ENCODE results near the gene ZSCAN4. TPM values are rescaled to one million over a fixed set of nuclear protein-coding genes. Genes with fewer than 3 reads are reported as not detected.

ZSCAN4 gene
- total RNA-seq, 2 experiments from 2014 or later = not detected

- Mint-ChIP-seq H3K9me3 (peaks cover 41% of the 10 kb centered on the region), H3K4me1 (ENCODE audit: low read depth) (peaks cover 38% of the 10 kb centered on the region), H3K36me3 (ENCODE audit: low read depth) (peaks cover 60% of the 10 kb centered on the region), H3K27ac (peak within 1 kb of the TSS; percentile 88), H3K4me3 (peak within 1 kb of the TSS; percentile 77), H3K27me3 (no peaks in the 10 kb centered on the region)
- DNase-seq = peak; percentile 76
- no peak for TF ChIP-seq CTCF (IDR thresholded peaks at IDR 0.05)
- ChIA-PET POLR2A (interaction anchor here (0.7 to 1.6 kb wide), 5 partner anchors 19 to 306 kb away, joined by 3 to 4 read pairs (median 4); partner anchors contain the start of gene ZNF671), CTCF (interaction anchor here (0.9 to 1.1 kb wide), 2 partner anchors 26 to 61 kb away, joined by 3 to 4 read pairs; partner anchors contain the start of gene ZNF586)
- intact Hi-C loops (cut with micrococcal nuclease) = no loop called here
- peak; percentile 90 for ATAC-seq
These were observed 40.1 kb downstream of the ZSCAN4 start, which contains the start of gene ZNF154 for GRCh38 chr19:57708641-57709361. Gene ZNF154, minus strand, starts transcription at chr19:57709204. Its CDS starts 233 bp downstream, at chr19:57708971.

- peaks cover 60% of the 10 kb centered on the region for H3K36me3 Mint-ChIP-seq (ENCODE audit: low read depth)
- POLR2A ChIA-PET = interaction anchor here (1.1 to 1.6 kb wide), 3 partner anchors 18 to 274 kb away, joined by 3 to 4 read pairs (median 4); partner anchors contain the start of gene ZNF671
These were observed 40.9 kb downstream of the ZSCAN4 start for GRCh38 chr19:57709616-57710015.

GRCh38 chr19:57712222-57712621, 43.5 kb downstream of the ZSCAN4 start:
- no peaks in the 10 kb centered on the region for H3K27me3 Mint-ChIP-seq
- ChIA-PET POLR2A (interaction anchor here (0.9 kb wide), 1 partner anchor 205 kb away, joined by 3 read pairs; no protein-coding TSS in a partner anchor), CTCF (interaction anchor here (1.2 kb wide), 1 partner anchor 109 kb away, joined by 3 read pairs; no protein-coding TSS in a partner anchor)
- no peak overlapping the region for H3K27ac Mint-ChIP-seq
- peaks cover 19% of the 10 kb centered on the region for H3K4me1 Mint-ChIP-seq (ENCODE audit: low read depth)
- intact Hi-C loops (cut with micrococcal nuclease) = no loop called here
- no peak overlapping the region for H3K4me3 Mint-ChIP-seq
- TF ChIP-seq CTCF (IDR thresholded peaks at IDR 0.05) = no peak
- peaks cover 54% of the 10 kb centered on the region for H3K36me3 Mint-ChIP-seq (ENCODE audit: low read depth)
- peaks cover 38% of the 10 kb centered on the region for H3K9me3 Mint-ChIP-seq
- DNase-seq (no peak), ATAC-seq (no peak)

More at GRCh38 chr19:57709616-57710015, 40.9 kb downstream of the ZSCAN4 start:
- peaks cover 40% of the 10 kb centered on the region for H3K9me3 Mint-ChIP-seq
- CTCF ChIA-PET = interaction anchor here (1.1 kb wide), 1 partner anchor 27 kb away, joined by 3 read pairs; no protein-coding TSS in a partner anchor
- H3K27ac Mint-ChIP-seq = no peak overlapping the region
- H3K27me3 Mint-ChIP-seq = no peaks in the 10 kb centered on the region
- H3K4me1 Mint-ChIP-seq (ENCODE audit: low read depth) = peaks cover 35% of the 10 kb centered on the region
- no peak for ATAC-seq
- H3K4me3 Mint-ChIP-seq = peak overlapping the region; percentile 77
- DNase-seq = no peak
- no peak for TF ChIP-seq CTCF (IDR thresholded peaks at IDR 0.05)
- intact Hi-C loops (cut with micrococcal nuclease) = no loop called here

- Mint-ChIP-seq H3K27me3 (no peaks in the 10 kb centered on the region), H3K9me3 (peaks cover 66% of the 10 kb centered on the region), H3K4me3 (no peak overlapping the region), H3K4me1 (ENCODE audit: low read depth) (peaks cover 4% of the 10 kb centered on the region), H3K27ac (no peak overlapping the region), H3K36me3 (ENCODE audit: low read depth) (peaks cover 74% of the 10 kb centered on the region)
- no peak for DNase-seq
- no peak for TF ChIP-seq CTCF (IDR thresholded peaks at IDR 0.05)
- intact Hi-C loops (cut with micrococcal nuclease) = no loop called here
- CTCF ChIA-PET = no interaction called here
- no peak for ATAC-seq
- POLR2A ChIA-PET = interaction anchor here (1.0 kb wide), 1 partner anchor 12 kb away, joined by 3 read pairs; no protein-coding TSS in a partner anchor
These were observed 50.7 kb downstream of the ZSCAN4 start for GRCh38 chr19:57719424-57719823.
